Spleen (tissue), 11 donors: Measurements from ENCODE around the gene DDX28. TPM values are rescaled to one million over a fixed set of nuclear protein-coding genes. Genes with fewer than 3 reads are reported as not detected.
"Not testable (repeated sequence)": the region's sequence is repeated elsewhere in the genome, so short reads cannot be mapped to it uniquely, and the experiment has no call there.

Source experiments
- DNase-seq: peaks from one replicate; pipeline ENCODE4 v3.0.0-alpha.2; 2020
- H3K27ac ChIP-seq, 8 donors: fragments of 200-600 bp; sonication (generic) in 7 of 8; 1 replicate in 4 of 8; 2 replicates in 4 of 8; pipeline versions ENCODE4 v1.5.0 to v1.8.0; 2016 to 2021; ENCODE audit warnings: inconsistent platforms in 4 of 8, mild to moderate bottlenecking in 4 of 8, moderate library complexity in 1 of 8
- H3K27me3 ChIP-seq, 7 donors: fragments of 200-600 bp; sonication (generic) in 6 of 7; replicated peaks in 1 of 7; 1 replicate in 4 of 7; 2 replicates in 3 of 7; pipeline versions ENCODE4 v1.5.0 to v1.8.0; 2016 to 2021; ENCODE audit warnings: inconsistent platforms in 3 of 7, mild to moderate bottlenecking in 1 of 7
- H3K36me3 ChIP-seq, 6 donors: fragments of 200-600 bp; sonication (generic) in 5 of 6; 1 replicate in 4 of 6; 2 replicates in 2 of 6; pipeline versions ENCODE4 v1.5.0 to v1.8.0; 2016 to 2021; ENCODE audit warnings: inconsistent platforms in 2 of 6
- H3K4me1 ChIP-seq, 6 donors: fragments of 200-600 bp; sonication (generic) in 5 of 6; 1 replicate in 3 of 6; 2 replicates in 3 of 6; pipeline versions ENCODE4 v1.5.0 to v1.8.0; 2016 to 2021; ENCODE audit warnings: inconsistent platforms in 3 of 6
- H3K4me3 ChIP-seq, 8 donors: fragments of 200-600 bp; sonication (generic) in 7 of 8; 1 replicate in 4 of 8; 2 replicates in 4 of 8; pipeline versions ENCODE4 v1.5.0 to v1.8.0; 2016 to 2021; ENCODE audit warnings: inconsistent platforms in 4 of 8, mild to moderate bottlenecking in 4 of 8, moderate library complexity in 2 of 8
- H3K9me3 ChIP-seq, 8 donors: fragments of 200-600 bp; sonication (generic) in 7 of 8; 1 replicate in 4 of 8; 2 replicates in 4 of 8; pipeline versions ENCODE4 v1.5.0 to v1.8.0; 2016 to 2021; ENCODE audit warnings: inconsistent platforms in 4 of 8
- CTCF ChIP-seq, 11 experiments: fragments of 200-600 bp in 7 of 11; fragments of 450-650 bp in 4 of 11; sonication (generic) in 4 of 11; IDR thresholded peaks in 8 of 11; conservative IDR thresholded peaks in 3 of 11; 1 replicate in 7 of 11; 2 replicates in 4 of 11; pipeline versions ENCODE4 v1.4.0 to v1.8.0; 2016 to 2021; ENCODE audit warnings: antibody characterized with exemption in 11 of 11, inconsistent platforms in 4 of 11, mild to moderate bottlenecking in 1 of 11
- POLR2A ChIP-seq, 3 donors: fragments of 450-650 bp; IDR thresholded peaks; one replicate each; pipeline ENCODE4 v1.5.1; 2017; ENCODE audit warnings: antibody characterized with exemption in 3 of 3, mild to moderate bottlenecking in 1 of 3
- POLR2AphosphoS5 ChIP-seq, 3 donors: sonication (generic); formaldehyde crosslinking; IDR thresholded peaks; one replicate each; pipeline ENCODE4 v1.5.1; 2017; ENCODE audit warnings: antibody characterized with exemption in 3 of 3
- WGBS, 5 donors: extraction: QIAGEN DNeasy Blood & Tissue Kit in 3 of 5; methylation state at CpG; one replicate each; pipeline versions ENCODE4 v1.1.5 to v1.1.7; 2013 to 2018; 5-methylcytosine and 5-hydroxymethylcytosine counted together
- intact Hi-C: fragments of 100-400 bp; cut with DNase I; formaldehyde crosslinking; loops from one replicate; pipeline ENCODE4 v1.15.0; 2023; ENCODE audit warnings: low total_unique reads
- polyA plus RNA-seq, 3 donors: library from polyadenylated mRNA; stranded (reverse); fragments of 200-250 nt; gene quantifications; one replicate each; pipeline ENCODE4 v1.2.1, GENCODE V29; 2013
- total RNA-seq, 7 donors: library from RNA; depleted of rRNA in 3 of 7; stranded (reverse); fragments of >200 nt in 3 of 7; fragmentation: NEBNext Ultra II Directional in 4 of 7; extraction: Animal tissue kit (Norgen Biotek cat#: 25700) in 4 of 7; gene quantifications; one replicate each; pipeline versions ENCODE4 v1.1.0 to v1.2.1, GENCODE V29; 2016 to 2021
- donor health status: healthy with polysubstance abuse.
- donor health status: DM: no; HTN: no; CAD: no; lungs with moderate emphysema.
- donor health status: DM: no; HTN: no; CAD: no.
- donor health status: Bipolar disorder and iron deficiency.
- donor health status: healthy.
- donor health status: DM: no; HTN: no; CAD: no.
- donor health status: DM: yes; HTN: yes; CAD: no.

The DDX28 gene
- total and polyA plus RNA-seq, 10 donors = 8.6 to 19.0 (median 11.2) TPM

DNA sequence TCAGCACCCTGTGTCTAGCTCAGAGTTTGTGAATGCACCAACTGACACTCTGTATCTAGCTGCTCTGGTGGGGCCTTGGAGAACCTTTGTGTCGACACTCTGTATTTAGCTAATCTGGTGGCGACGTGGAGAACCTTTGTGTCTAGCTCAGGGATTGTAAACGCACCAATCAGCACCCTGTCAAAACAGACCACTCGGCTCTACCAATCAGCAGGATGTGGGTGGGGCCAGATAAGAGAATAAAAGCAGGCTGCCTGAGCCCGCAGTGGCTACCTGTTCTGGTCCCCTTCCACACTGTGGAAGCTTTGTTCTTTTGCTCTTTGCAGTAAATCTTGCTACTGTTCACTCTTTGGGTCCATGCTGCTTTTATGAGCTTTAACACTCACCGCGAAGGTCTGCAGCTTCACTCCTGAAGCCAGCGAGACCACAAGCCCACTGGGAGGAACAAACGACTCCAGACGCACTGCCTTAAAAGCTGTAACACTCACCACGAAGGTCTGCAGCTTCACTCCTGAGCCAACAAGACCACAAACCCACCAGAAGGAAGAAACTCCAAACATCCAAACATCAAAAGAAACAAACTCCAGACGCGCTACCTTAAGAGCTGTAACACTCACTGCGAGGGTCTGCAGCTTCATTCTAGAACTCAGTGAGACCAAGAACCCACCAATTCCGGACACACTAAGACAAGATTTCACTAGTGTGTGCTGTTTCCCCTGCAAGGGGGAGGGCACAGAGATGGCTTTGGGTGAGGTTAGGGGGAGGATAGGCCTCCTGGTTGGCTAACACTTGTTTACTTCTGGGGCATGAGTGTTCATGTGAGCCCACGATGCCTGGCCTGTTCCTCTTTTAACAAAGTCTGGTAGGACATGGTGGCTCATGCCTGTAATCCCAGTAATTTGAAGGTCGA, 24.0 kb downstream of the DDX28 start, which contains the start of gene DPEP2:
DPEP2 (minus strand) TSS at position 706 of the 910 bp plus-strand sequence. CDS start 6,272 bp downstream, outside the sequence.
- H3K9me3 ChIP-seq, H3K27me3 ChIP-seq, intact Hi-C loops, H3K36me3 ChIP-seq: not testable (repeated sequence)
- Histone ChIP-seq H3K4me3 (peak within 1 kb of the TSS in 6 of 8 donors; percentile 12 to 71 (median 40)), H3K4me1 (peaks cover 7 to 87% (median 58%) of the 10 kb centered on the region in 6 donors), H3K27ac (peak within 1 kb of the TSS; percentile 73 to 94 (median 90))
- peak; percentile 88 for DNase-seq
- WGBS, 5 donors = 31 to 54% (median 39%) methylated on average over 18 of the region's 18 CpGs
- TF ChIP-seq POLR2A (IDR thresholded peaks at IDR 0.05) (peak in 1 of 3 donors; percentile 23), POLR2AphosphoS5 (IDR thresholded peaks at IDR 0.05) (peak in 2 of 3 donors; percentile 35 to 93)

GRCh38 chr16:67998231-67998778, 24.7 kb downstream of the DDX28 start:
- H3K4me3 ChIP-seq = peak overlapping the region in 4 of 8 donors; percentile 39 to 71 (median 44)
- WGBS, 5 donors = 92 to 98% (median 96%) methylated on average over 22 to 36 of the region's 36 CpGs

DNA sequence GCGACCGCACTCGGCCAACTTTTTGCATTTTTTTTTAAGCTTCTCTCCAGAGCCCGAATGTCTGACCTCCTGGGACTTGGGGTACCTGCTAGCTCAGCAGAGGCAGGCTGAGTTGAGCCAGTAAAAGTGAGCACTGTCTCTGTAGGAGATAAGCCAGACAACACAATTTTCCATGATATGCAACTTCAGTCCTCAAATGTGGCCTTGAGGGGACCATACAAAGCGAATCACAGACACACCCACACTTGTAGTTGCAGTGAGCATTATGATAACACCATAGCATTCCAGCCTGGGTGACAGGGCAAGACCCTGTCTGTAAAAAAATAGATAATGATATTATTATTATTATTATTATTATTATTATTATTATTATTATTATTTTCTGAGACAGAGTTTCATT, 26.4 kb downstream of the DDX28 start:
- WGBS, 5 donors = 84 to 90% (median 86%) methylated on average over 5 of the region's 5 CpGs
- no peaks in the 10 kb centered on the region for H3K9me3 ChIP-seq
- peak overlapping the region in 4 of 8 donors; percentile 21 to 93 (median 90) for H3K27ac ChIP-seq
- no peak overlapping the region for H3K4me3 ChIP-seq
- DNase-seq = no peak
- H3K27me3 ChIP-seq = no peaks in the 10 kb centered on the region
- H3K36me3 ChIP-seq = peaks cover 0 to 6% (median 0%) of the 10 kb centered on the region in 6 donors
- H3K4me1 ChIP-seq = peaks cover 24 to 98% (median 78%) of the 10 kb centered on the region in 6 donors
- intact Hi-C loops = no loop called here
- TF ChIP-seq CTCF (IDR thresholded peaks at IDR 0.05 in 8 of 11, conservative IDR thresholded peaks at IDR 0.05 in 3 of 11) = no peak
- no peak for TF ChIP-seq POLR2A (IDR thresholded peaks at IDR 0.05)
- no peak for TF ChIP-seq POLR2AphosphoS5 (IDR thresholded peaks at IDR 0.05)

More at GRCh38 chr16:67998231-67998778, 24.7 kb downstream of the DDX28 start:
- H3K4me1 ChIP-seq = peaks cover 14 to 91% (median 66%) of the 10 kb centered on the region in 6 donors
- DNase-seq, H3K36me3 ChIP-seq, intact Hi-C loops, H3K27me3 ChIP-seq, H3K9me3 ChIP-seq: not testable (repeated sequence)
- H3K27ac ChIP-seq = peak overlapping the region; percentile 73 to 94 (median 90)

- intact Hi-C loops = no loop called here
- Histone ChIP-seq H3K4me1 (peaks cover 20 to 88% (median 68%) of the 10 kb centered on the region in 6 donors), H3K36me3 (peaks cover 0 to 18% (median 0%) of the 10 kb centered on the region in 6 donors), H3K27me3 (no peaks in the 10 kb centered on the region), H3K27ac (peak overlapping the region; percentile 11 to 93 (median 60)), H3K9me3 (no peaks in the 10 kb centered on the region), H3K4me3 (peak overlapping the region in 1 of 8 donors; percentile 2)
- 40 to 65% (median 59%) methylated on average over 5 of the region's 5 CpGs for WGBS, 5 donors
- no peak for DNase-seq
- TF ChIP-seq CTCF (IDR thresholded peaks at IDR 0.05 in 8 of 11, conservative IDR thresholded peaks at IDR 0.05 in 3 of 11) (no peak), POLR2A (IDR thresholded peaks at IDR 0.05) (no peak), POLR2AphosphoS5 (IDR thresholded peaks at IDR 0.05) (no peak)
Observed at GRCh38 chr16:67995423-67995822, 27.6 kb downstream of the DDX28 start.

DNA sequence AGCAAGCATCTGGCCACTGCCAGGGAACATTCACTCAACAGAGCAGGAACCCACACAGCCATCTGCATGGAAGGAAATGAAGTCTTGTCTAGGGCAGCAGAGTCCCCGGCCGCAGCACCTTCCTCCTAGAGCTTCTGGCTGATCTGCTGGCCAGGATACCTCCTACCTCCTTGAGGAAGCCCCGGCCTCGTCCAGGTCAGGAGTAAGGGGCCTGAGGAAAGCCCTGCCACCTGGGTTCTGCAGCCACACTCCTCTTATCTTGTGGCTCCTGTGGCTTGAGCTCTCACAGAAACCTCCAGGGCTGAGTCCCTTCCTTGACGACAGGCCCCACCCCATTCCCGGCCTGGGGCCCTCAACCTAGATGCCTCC, 29.0 kb downstream of the DDX28 start:
- intact Hi-C loops = loop anchor here (5.0 kb wide), 1 partner anchor 48 kb away; no protein-coding TSS in a partner anchor
- not testable (repeated sequence) for DNase-seq, H3K27me3 ChIP-seq, H3K9me3 ChIP-seq
- Histone ChIP-seq H3K36me3 (peaks cover 0 to 27% (median 0%) of the 10 kb centered on the region in 6 donors), H3K27ac (peak overlapping the region; percentile 82 to 93 (median 86)), H3K4me3 (peak overlapping the region in 5 of 8 donors; percentile 33 to 64 (median 36)), H3K4me1 (peaks cover 17 to 88% (median 55%) of the 10 kb centered on the region in 6 donors)
- WGBS, 5 donors = 14 to 41% (median 30%) methylated on average over 4 to 6 of the region's 6 CpGs; no CpG with 5 or more reads in 1 of the 5 donors
